MCF 10A (cell line): Measurements from ENCODE around the gene GALNT4. TPM values are rescaled to one million over a fixed set of nuclear protein-coding genes. Genes with fewer than 3 reads are reported as not detected.
A peak's percentile ranks its signal among the peaks of the same experiment; 100 is the strongest.

ENCODE experiments used
- BruUV-seq: library from RNA; stranded (reverse); fragments of 400-500 nt; replicated peaks from 2 replicates; lab custom pipeline; 2021; lab: Mats Ljungman, UMichigan
- CTCF ChIA-PET: fragments of 300-600 bp; sonication (Branson Sonifier 250); formaldehyde crosslinking; extraction: SDS; loops from one replicate; lab custom pipeline; 2021; ENCODE audit warnings: antibody characterized with exemption, inconsistent platforms; lab: Yijun Ruan, JAX
- POLR2A ChIA-PET: fragments of 300-600, 350-650 bp; sonication (Branson Sonifier 250); formaldehyde crosslinking; extraction: SDS; loops from one replicate; lab custom pipeline; 2020; ENCODE audit warnings: antibody characterized with exemption, inconsistent platforms; lab: Yijun Ruan, JAX
- DNase-seq: peaks from one replicate; pipeline ENCODE4 v3.0.0-alpha.2; 2018; ENCODE audit not compliant: unreplicated experiment
- H3K27ac Mint-ChIP-seq: one replicate; pipeline ENCODE4 v1.8.0; 2022; ENCODE audit warnings: mild to moderate bottlenecking, low read depth, mixed read lengths; ENCODE audit not compliant: unreplicated experiment
- H3K27me3 Mint-ChIP-seq: one replicate; pipeline ENCODE4 v1.8.0; 2022; ENCODE audit warnings: mixed read lengths; ENCODE audit not compliant: insufficient read depth, unreplicated experiment
- H3K36me3 Mint-ChIP-seq: one replicate; pipeline ENCODE4 v1.8.0; 2022; ENCODE audit warnings: mild to moderate bottlenecking, moderate library complexity, mixed read lengths; ENCODE audit not compliant: insufficient read depth, unreplicated experiment
- H3K4me1 Mint-ChIP-seq: one replicate; pipeline ENCODE4 v1.8.0; 2022; ENCODE audit warnings: mixed read lengths; ENCODE audit not compliant: insufficient read depth, unreplicated experiment
- H3K4me3 Mint-ChIP-seq: one replicate; pipeline ENCODE4 v1.8.0; 2022; ENCODE audit warnings: mild to moderate bottlenecking, moderate library complexity, mixed read lengths; ENCODE audit not compliant: unreplicated experiment
- H3K9me3 Mint-ChIP-seq: one replicate; pipeline ENCODE4 v1.8.0; 2022; ENCODE audit warnings: mixed read lengths; ENCODE audit not compliant: unreplicated experiment
- intact Hi-C: fragments of 100-400 bp; cut with micrococcal nuclease; formaldehyde crosslinking; loops from 2 replicates; pipeline ENCODE4 v1.14.1; 2022
- total RNA-seq: library from RNA; stranded (reverse); gene quantifications from 2 replicates; pipeline ENCODE4 v1.2.3, GENCODE V29; 2022
- TF ChIP-seq, protein P1 (sequence below): fragments of 200-600 bp; IDR thresholded peaks from one replicate; pipeline ENCODE4 v1.8.0; 2022; ENCODE audit warnings: antibody characterized with exemption, mild to moderate bottlenecking; ENCODE audit not compliant: unreplicated experiment

GALNT4 gene
- total RNA-seq, 1 experiment from 2014 or later = 2.8 TPM

DNA sequence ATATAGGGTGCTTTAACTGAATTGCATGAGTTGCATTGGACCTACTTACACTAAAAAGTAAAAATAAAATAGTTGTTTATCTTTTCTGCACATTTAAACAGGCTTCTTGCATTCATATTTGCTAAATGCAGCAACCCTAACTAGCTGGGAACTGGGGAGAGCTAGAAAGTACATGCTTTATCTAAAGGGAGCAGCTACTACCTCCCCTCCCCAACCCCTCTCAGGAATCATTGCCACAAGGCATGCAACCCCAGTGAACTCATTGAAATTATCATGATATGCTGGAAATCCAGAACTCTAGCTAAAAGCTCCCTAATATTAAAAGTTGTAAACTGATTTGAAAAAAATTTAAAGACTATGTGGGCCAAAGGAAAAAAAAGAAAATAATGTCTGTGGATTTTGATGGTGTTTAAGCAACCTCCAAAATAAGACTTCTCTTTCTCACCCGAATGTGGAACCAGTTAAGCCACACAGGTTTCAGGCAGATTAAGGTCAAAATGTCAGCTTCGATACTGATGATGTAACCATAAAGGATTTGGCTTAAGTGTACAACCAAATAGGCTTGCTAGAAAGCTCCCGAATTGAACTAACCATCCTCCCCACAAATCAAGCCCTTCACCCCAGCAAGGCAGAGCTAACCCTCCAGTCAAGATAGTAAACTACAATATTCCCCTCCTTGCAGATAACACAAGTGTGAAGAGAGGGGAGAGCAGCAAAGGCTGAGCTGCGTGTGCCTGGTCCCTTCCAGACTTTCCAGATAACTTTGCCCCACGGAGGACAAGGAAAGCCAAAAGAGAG is 15.0 kb upstream of the GALNT4 start:
- no peak overlapping the region for H3K27ac Mint-ChIP-seq
- H3K4me1 Mint-ChIP-seq = peaks cover 25% of the 10 kb centered on the region
- TF ChIP-seq, protein P1, sequence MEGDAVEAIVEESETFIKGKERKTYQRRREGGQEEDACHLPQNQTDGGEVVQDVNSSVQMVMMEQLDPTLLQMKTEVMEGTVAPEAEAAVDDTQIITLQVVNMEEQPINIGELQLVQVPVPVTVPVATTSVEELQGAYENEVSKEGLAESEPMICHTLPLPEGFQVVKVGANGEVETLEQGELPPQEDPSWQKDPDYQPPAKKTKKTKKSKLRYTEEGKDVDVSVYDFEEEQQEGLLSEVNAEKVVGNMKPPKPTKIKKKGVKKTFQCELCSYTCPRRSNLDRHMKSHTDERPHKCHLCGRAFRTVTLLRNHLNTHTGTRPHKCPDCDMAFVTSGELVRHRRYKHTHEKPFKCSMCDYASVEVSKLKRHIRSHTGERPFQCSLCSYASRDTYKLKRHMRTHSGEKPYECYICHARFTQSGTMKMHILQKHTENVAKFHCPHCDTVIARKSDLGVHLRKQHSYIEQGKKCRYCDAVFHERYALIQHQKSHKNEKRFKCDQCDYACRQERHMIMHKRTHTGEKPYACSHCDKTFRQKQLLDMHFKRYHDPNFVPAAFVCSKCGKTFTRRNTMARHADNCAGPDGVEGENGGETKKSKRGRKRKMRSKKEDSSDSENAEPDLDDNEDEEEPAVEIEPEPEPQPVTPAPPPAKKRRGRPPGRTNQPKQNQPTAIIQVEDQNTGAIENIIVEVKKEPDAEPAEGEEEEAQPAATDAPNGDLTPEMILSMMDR = no peak
- no peak overlapping the region for H3K4me3 Mint-ChIP-seq
- no TSS peak for BruUV-seq
- H3K9me3 Mint-ChIP-seq = no peaks in the 10 kb centered on the region
- no peaks in the 10 kb centered on the region for H3K27me3 Mint-ChIP-seq
- intact Hi-C loops = loop anchor here (5.0 to 10.0 kb wide), 2 partner anchors 408 to 1155 kb away; no protein-coding TSS in a partner anchor
- CTCF ChIA-PET = interaction anchor here (0.7 to 2.1 kb wide), 8 partner anchors 9 to 1314 kb away, joined by 3 to 8 read pairs (median 4); no protein-coding TSS in a partner anchor
- H3K36me3 Mint-ChIP-seq = no peaks in the 10 kb centered on the region
- POLR2A ChIA-PET = interaction anchor here (0.6 to 1.2 kb wide), 6 partner anchors 13 to 1350 kb away, joined by 3 to 6 read pairs (median 3); no protein-coding TSS in a partner anchor
- DNase-seq = no peak

DNA sequence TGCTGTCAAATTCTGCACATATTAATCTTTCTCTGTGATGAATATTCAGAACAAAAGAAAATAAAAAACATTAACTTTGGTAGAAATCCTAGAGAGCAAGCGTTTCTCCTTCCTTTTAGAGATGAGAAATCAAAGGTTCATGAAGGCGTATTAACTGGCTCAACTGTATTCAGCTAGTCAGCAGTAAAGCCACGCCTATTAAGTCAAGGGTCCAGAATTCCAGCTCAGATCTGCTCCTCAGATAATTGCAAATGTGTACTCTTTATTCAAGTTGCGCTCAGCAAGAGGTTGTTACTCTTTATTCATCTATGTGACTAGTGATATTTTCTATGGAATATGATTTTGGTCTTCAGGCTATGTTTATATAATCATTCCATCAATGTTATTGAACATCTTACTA is 14.3 kb upstream of the GALNT4 start:
- POLR2A ChIA-PET = interaction anchor here (0.7 to 1.2 kb wide), 3 partner anchors 12 to 625 kb away, joined by 3 to 6 read pairs (median 3); no protein-coding TSS in a partner anchor

DNA sequence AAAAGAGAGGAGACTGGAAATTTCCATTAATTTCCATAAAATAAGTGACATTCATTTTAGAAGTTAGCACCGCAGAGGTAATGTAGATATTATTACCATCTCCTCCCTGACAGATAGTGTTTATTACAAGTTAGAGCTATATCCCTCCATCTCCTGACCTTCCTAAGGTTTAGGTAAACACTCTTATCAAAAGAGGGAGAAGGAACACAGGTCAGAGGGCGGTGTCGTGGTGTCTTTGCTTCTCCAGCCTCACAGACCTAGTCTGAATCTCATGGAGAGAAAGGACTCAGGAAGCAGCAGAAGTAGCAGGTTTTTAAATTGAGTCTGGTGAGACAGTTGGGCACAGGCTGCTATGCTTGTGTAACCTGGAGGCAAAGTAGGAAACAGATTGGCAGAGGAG is 12.8 kb upstream of the GALNT4 start:
- intact Hi-C loops = no loop called here
- TF ChIP-seq, protein P1 = no peak
- Mint-ChIP-seq H3K9me3 (no peaks in the 10 kb centered on the region), H3K27me3 (no peaks in the 10 kb centered on the region), H3K27ac (no peak overlapping the region), H3K36me3 (no peaks in the 10 kb centered on the region), H3K4me3 (no peak overlapping the region), H3K4me1 (peaks cover 5% of the 10 kb centered on the region)
- CTCF ChIA-PET = interaction anchor here (0.6 kb wide), 1 partner anchor 70 kb away, joined by 3 read pairs; no protein-coding TSS in a partner anchor
- no peak for DNase-seq
- POLR2A ChIA-PET = no interaction called here
- BruUV-seq = no TSS peak

More for the DNA sequence above, 14.3 kb upstream of the GALNT4 start:
- Mint-ChIP-seq H3K4me1 (peaks cover 21% of the 10 kb centered on the region), H3K4me3 (no peak overlapping the region), H3K9me3 (no peaks in the 10 kb centered on the region), H3K27ac (no peak overlapping the region), H3K27me3 (no peaks in the 10 kb centered on the region), H3K36me3 (no peaks in the 10 kb centered on the region)
- CTCF ChIA-PET = interaction anchor here (0.7 to 2.1 kb wide), 9 partner anchors 9 to 1315 kb away, joined by 3 to 8 read pairs (median 4); no protein-coding TSS in a partner anchor
- intact Hi-C loops = no loop called here
- TF ChIP-seq, protein P1 = no peak
- BruUV-seq = no TSS peak
- DNase-seq = no peak

DNA sequence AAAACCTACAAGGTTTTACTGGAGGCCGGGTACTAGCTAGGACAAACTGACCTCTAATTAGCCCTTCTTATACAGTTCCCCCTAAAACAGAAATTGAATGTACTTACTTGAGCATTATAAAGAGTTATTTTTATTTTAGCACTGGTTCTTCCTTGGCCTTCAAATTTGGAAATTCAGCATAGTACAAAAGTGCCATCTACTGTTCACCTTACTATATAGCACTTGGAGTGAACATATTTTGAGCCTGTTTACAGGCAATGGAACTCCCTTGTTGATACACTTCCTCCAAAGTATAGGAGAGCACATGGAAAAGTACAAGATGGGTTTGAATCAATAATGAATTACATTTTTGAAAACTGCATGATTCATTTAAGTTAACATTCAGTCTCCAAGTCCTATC is 5.1 kb upstream of the GALNT4 start:
- Mint-ChIP-seq H3K4me3 (no peak overlapping the region), H3K9me3 (no peaks in the 10 kb centered on the region), H3K27ac (no peak overlapping the region), H3K4me1 (no peaks in the 10 kb centered on the region), H3K27me3 (no peaks in the 10 kb centered on the region), H3K36me3 (no peaks in the 10 kb centered on the region)
- intact Hi-C loops = loop anchor here (1.0 to 10.0 kb wide), 4 partner anchors 59 to 1385 kb away; partner anchors contain the start of genes CEP290 and TMTC3
- no TSS peak for BruUV-seq
- ChIA-PET CTCF (interaction anchor here (0.7 to 2.0 kb wide), 11 partner anchors 10 to 724 kb away, joined by 3 to 12 read pairs (median 6); no protein-coding TSS in a partner anchor), POLR2A (interaction anchor here (0.7 kb wide), 1 partner anchor 176 kb away, joined by 3 read pairs; no protein-coding TSS in a partner anchor)
- peak; percentile 54 for DNase-seq
- TF ChIP-seq, protein P1 = peak; percentile 72
